Measurements from ENCODE around the gene MPPED1.

The MPPED1 gene, protein sequence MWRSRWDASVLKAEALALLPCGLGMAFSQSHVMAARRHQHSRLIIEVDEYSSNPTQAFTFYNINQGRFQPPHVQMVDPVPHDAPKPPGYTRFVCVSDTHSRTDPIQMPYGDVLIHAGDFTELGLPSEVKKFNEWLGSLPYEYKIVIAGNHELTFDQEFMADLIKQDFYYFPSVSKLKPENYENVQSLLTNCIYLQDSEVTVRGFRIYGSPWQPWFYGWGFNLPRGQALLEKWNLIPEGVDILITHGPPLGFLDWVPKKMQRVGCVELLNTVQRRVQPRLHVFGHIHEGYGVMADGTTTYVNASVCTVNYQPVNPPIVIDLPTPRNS

DNA sequence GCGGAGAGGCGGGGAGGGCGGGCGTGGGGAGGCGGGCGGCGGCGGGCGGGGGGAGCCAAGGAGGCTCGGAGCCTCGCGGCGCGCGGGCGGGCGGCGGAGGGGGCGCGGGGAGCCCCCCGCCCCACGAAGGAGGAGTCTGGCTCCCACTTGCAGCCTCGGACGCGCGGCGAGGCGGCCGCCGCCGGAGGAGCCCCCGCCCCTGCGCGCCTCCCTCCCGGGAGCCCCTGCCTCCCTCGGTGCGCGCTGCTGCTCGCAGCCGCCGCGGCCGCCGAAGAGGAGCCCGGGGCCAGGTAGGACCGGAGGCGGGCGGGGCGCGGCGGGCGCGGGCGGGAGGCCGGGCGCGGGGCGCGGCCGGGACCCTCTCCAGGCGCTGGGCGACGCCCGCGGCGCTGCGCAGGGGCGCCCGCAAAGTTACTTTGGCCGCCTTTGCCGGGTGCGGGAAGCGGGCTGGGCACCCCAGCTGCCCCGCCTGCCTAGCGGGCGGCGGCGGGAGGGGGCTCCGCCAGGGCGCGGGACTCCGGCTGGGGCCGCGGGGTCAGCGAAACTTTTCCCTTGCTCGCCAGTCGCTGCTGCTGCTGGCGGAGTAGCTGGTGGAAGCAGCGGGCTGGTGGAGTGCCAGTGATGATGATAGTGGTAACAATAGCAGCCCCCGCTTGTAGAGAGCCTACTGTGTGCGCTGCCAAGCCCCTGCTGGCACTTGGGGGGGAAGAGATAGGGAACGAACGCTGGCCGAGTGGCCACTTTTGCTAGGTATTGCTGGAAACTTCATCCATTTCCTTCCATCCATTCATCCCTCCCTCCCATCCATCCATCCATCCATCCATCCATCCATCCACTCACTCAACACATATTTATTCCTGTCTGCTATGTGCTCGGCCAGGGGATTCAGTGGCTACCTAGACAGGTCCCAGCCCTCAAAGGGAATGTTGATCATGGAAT lies at the start of gene MPPED1:
MPPED1 (plus strand) TSS at position 146 of the 939 bp plus-strand sequence. CDS start 12,972 bp downstream, outside the sequence.
- no peak for DNase-seq

DNA sequence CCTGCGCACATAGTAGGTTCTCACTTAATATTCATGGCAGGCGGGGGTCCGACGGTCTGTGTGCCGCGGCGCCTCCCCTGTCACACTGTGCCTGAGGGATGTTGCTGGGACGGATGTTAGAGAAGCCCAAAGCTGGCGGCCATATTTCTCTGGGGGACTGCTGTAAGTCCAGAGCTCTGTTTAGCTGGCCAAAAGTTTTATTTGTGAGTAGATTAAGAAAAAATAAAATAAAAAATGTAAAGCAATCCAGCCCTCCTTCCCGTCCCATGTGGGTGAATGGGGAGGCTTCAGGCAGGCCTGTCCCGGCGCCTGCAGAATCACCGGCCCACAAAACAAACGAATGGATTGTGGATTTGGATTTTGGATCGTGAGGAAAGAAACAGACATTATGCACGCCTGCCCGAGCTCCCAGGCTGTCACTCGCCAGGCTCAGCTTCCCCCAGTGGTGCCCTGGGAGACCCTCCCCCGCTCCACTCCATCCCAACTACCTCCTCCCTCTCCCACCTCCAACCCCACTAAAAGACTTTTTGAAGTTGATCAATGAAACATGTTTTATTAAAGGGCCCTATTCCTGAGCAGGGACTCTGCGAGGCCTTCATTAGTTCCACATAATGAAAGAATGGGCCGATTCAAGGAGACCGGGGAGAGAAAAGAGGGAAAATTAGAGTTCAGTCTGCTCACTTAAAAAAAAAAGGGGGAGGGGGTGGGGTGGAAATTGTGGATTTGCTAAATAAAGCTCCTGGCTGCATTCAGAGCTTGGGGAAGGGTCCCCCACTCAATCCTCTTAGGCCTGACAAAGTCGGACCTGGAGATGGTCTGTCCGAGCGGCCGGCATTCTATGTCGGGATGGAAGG lies 48.3 kb upstream of the MPPED1 start:
- DNase-seq: no peak

DNA sequence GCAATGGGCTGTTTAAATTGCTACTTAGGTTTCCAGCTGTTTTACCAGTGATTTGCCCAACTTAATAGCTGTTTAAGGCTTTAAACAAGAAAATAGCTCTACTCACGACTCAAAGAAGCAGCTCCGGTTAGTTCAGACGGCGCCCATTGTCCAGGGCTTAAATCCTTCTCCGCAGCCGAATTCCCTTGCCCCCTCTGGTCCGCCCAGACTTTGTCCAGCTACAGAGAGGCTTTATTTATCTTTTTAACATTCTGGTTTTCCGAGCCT lies 47.7 kb upstream of the MPPED1 start:
- no peak for DNase-seq

DNA sequence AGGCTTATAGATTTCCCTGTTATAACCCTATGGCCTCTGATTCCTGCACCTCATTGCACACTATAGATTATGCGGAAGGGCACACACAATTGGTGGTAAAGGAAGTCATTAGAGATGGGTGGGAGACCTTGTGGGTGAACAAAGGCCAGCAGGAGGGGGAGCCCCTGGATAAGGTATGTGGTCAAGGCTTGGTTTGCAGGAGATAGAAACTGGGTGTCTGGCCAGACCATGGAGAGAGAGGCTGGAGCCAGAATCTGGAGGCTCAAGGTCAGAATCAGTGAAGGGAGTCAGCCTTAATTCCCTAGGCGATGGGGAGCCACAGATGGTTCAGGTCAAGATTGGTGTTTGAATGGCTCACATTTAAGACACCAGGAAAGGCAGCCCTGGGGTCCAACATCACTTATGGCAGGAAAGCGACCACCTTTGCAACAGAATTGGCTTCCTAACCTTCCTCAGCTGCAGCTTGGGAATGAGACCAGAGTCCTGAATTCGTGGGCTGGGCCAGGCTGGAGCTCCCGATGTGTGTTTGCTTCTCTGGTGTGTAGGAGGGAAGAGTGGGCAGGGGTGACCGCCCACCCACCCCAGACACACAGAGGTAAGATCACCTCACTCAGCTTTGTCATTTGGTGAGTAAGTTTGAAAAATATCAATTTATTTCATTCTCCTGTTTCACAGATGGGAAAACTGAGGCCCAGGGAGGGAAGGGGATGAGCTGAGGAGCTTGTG lies 45.9 kb upstream of the MPPED1 start:
- no peak for DNase-seq

DNA sequence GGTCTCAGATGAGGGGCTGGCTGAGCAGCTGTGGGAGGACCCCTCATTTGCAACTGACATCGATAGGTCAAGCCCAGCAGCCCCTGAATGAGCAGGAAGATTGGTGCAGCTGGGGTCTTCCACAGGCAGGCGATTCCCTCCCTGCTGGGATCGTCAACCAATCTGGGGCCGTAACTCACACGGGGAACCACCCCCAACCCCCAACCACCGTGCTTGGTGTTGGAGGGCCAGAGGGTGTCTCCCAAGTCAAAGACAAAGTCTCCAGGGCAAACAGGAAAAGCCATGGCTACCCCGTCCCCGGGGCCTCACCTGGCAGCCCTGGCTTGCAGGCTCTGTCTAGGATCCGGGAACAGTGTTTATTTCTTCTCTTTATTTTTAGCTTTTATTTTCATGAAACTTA lies 41.8 kb upstream of the MPPED1 start:
- no peak for DNase-seq

DNA sequence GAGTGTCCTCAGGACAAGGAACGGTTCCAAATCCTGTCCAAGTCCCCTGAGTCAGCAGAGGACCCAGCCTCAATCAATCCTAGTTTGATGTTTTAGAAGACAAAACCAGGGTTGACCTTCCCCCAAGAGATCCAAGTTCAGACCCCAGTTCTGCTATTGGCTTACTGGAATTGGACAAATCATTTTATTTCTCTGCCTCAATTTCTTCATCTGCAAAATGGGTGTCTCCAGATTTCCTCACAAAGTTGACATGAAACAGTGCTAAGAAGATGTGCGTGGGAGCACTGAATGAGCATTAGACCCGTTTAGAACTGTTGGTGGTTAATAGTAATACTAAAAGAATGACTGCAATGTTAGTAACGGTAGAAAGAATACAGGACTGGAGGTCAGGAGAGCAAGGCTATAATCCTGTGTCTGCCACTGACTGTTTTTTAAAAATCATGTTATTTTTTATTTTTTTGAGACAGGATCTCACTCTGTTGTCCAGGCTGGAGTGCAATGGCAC lies 35.8 kb upstream of the MPPED1 start:
- DNase-seq: no peak

DNA sequence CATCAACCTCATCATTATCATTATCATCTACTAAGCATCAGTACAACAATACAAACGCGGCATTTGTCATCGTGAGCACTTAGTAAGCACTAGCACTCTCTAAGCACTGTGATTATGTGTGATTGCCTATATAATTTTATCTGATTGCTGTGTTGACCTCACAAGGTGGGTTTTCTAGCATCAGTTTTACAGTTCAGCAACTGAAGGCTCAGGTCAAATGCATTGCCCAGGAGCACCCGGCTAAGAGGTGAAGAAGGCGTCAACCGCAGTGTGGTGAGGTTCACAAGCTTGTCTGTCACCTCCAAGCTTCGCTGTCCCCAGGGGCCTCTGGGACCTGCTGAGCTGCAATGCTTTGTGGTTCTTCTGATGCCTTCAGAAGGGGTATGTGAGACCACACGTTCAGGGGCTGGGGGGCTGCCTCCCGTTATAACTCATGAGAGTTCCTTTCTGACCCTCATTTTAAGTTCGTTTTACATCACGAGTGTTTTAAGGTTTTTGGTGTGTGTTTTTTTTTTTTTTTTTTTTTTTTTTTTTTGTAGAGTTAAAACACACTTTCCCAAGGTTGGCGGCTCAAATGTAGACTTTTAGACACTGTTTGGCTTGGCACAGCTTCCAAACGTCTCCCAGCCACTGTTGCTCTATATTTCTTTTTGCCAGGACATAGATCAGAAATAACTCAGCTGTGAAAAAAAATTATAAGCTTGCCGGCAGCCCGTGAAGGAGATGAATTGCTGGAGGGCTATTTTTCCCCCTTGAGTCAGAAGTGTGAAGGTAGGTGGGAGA lies 34.9 kb upstream of the MPPED1 start:
- DNase-seq: no peak

DNA sequence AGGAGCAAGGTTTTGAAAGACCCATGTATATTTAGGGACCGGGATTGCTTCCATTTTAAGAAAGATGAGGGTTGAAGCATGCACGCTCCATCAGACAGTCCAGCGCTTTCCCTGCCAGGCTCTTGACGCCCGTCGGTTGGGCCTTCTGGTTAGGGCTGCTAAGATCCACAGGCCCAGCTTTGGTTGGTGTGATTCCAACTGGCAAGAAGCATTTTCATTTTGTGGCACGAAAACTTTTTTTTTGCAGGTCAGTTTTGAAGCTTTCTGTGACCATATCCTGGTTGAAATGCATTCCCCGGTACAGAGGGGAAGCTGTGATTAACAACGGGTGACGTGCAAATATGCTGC lies 34.3 kb upstream of the MPPED1 start:
- no peak for DNase-seq

DNA sequence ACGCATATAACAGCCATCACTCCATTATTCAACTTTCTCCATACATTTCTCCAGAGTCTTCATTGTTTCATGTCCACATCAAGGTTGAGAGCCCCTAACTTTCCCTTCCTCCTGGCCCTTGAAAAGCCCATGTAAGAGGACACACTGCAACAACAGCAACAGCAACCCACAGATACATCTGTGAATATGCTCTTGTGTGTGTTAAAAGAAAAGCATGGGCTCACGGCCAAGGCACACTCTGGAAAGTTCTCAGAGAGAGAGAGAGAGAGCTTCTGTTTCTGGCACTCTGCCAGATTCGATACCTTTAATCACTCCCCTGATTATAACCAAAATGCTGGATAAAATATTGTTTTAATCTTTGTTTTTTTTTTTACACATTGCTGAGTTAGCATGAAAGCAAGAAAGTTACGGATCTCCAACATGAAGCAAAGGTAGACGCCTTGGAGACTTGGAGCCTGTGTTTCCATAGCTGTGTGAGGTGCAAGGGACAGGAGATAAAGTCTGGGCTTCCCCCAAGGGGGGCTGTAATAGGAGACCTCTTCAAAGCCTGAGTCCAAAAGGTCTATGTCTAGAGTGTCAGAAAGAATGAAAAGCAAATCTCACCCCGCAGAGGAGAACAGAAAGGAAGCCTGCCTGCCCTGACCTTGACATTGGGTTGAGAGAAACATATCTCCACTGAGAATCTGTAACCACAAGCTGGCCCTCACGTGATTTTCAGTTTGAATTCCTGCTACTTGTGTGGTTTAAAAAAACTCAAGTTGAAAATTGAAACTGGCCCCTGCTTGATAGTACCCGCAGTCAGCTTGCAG lies 33.7 kb upstream of the MPPED1 start:
- no peak for DNase-seq

DNA sequence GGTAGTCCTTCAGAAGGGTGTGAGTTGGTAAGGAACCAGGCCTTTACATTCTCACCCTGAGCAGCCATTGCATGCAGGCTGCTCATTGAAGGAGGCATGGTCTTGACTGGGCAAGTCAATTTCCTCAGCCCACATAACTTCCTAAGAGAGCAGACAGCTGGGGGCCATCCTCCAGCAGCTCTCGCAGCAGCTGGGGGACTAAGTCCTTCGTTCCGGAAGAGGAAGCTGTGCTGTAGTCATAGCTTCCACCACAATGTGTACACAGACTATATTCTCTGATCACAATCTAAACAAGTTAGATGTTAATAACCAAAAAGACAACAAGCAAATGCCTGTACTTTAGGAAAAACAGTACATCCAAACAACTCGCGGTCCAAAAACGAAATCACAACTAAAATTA lies 30.1 kb upstream of the MPPED1 start:
- no peak for DNase-seq

DNA sequence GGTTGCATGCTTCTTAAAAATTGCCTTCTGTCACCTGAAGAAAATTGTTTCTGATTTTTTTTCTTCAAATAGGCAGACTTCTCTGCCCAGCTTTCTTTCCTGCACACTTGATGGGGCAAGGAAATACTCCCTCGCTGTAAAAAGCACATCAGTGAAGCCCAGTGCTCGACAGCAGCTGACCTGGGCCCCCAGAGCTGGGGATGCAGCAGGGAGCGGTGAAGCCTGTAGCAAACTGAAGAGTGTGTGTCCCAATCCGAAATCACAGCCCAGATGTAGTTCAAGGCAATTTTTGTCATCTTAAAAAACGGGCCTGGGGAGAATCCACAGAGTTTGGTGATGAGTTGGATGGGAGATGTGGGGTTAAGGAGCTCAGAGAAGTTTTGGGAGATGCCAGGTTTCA lies 27.0 kb upstream of the MPPED1 start:
- DNase-seq: no peak

DNA sequence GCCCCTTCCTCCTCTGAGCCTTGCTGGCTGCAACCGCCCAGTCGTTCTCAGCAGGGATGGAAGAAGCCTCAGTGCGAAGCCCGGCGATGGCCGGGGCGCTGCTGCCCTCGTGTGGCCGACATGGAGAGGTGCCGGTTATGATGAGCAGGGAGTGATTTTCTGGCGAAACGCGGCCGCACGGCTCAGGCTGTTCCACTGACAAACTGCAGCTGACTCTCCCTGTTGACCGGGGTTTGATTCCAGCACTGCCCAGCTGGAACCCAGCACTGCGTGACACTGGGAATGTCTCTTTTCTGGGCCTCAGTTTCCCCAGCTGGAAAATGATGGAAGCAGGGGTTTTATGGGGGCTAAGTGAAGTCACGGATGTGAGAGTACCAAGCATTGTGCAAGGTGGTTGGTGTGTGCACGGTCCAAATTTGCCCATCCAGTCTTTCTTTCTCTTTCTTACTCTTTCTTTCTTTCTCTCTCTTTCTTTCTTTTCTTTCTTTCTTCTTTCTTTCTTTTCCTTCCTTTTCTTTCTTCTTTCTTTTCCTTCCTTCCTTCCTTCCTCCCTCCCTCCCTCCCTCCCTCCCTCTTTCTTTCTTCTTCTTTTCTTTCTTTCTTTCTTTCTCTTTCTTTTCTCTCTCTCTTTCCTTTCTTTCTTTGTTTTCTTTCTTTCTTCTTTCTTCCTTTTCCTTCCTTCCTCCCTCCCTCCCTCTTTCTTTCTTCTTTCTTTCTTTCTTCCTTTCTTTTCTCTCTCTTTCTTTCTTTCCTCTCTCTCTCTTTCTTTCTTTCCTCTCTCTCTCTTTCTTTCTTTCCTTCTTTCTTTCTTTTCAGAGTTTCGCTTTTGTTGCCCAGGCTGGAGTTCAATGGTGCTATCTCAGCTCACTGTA lies 25.8 kb upstream of the MPPED1 start:
- DNase-seq: no peak

DNA sequence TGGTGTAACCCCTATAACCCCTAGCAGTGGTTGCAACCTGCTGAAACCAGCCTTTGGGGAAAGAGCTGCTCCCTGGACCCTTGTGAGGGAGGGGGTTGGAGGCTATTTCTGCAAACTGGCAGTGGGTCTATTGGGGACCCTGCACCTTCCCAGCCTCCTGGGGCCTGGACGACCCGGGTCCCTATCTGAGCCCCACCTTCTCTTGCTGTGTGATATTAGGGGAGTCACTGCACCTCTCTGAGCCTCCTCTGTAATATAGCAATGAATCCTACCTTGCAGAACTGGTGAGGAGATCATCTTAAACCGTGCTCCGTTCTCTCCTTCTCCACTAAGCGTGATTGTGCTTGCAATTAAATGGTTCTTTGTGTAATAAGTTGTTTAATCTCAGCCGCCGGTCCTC lies 24.0 kb upstream of the MPPED1 start:
- no peak for DNase-seq

DNA sequence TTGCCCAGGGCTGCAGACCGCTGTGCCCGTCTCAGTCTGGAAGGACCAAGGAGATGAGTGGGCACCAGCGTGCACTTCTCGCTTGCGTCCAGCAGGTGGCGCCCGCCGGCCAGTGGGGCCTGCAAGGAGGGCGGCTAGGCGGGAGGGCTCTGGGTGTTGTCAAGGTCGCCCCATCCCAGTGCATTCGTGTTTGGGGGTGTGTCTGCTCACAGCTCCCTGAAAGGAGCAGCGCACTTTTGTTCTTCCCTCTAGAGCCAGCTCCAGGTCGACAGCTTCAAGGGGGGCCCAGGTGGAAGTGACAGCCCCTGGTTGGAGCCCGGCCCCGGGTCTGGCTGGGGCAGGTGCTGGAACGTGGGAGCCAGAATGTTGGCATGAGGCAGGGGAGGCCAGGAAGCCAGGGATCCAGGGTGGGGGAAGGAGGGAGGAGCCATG lies 23.4 kb upstream of the MPPED1 start:
- no peak for DNase-seq

DNA sequence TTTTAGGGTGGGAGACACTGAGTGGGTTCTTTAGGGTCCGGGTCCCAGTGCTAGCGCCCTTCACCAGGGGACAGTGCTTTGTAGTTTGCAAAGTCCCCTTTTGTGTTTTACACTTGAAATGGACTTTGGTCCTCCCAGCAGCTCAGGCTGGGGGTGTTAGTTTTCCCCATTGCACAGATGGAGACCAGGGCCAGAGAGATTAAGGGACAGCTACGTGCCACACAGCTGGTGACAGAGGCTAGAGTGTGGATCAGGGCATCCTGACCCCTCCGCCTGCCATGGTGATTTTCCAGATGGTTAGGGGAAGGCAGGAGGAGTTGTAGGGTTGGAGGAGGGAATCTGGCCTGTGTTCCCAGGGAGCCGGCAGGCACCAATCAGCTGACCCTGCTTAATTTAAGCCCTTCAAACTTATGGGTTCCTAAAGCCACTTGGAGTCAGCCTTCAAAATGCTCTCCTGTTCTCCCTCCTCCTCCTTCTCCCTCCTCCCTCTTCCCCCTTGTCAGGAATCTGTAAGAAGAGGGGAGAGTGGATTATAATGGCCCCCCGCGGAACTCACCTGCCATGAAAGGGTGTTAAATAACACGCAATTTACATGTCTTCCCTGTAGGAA lies 22.5 kb upstream of the MPPED1 start:
- DNase-seq: no peak

DNA sequence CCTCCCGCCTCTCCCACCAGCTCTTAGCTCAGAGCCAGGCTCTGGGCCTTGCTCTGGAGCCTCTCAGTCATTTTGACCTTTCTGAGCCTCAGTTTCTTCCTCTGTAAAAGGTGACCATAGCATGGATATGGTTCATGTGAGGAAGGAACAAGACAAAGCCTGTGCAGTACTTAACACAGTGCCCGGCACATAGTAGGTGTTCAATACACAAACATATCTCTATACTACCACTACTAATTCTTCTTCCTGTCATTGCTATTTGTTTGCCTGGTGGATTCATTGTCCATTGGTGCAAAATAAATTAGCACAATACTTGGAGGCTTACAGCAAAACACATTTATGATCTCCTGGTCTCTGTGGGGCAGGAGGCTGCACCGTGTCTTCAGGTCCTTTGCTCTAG lies 21.6 kb upstream of the MPPED1 start:
- no peak for DNase-seq

DNA sequence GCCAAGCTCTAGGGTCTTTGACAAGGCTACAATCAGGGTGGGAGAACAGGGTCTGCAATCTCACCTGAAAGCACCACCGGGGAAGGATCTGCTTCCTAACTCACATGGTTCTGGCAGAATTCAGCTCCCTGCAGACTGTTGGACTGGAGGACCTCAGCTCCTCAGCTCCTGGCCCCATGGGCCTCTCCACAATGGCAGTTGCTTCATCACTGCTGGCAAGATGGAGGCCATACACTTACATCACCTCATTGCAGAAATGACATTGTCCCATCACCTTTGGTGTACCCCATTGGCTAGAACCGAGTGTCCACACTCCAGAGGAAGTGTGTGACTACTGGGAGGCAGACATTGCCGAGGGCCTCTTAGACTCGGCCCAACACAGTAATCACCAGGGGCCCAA lies 20.9 kb upstream of the MPPED1 start:
- DNase-seq: no peak

DNA sequence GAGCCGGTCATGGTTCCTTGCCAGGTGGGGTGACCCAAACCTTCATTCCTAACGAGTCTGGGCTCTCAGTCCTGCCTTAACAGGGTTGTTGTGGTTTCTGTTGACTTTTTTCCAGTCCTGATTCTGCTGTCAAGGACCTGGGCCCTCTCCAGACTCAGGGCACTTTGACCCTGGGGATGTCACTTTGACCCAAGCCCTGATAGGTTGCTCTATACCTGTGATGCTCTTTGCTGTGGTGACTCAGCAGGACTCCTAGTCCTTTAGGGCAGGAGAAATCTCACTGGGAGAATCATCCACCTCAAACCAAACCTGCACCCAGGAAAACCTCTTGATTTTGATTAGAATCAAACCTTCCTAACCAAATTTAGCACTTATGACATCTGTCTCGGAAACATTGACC lies 20.5 kb upstream of the MPPED1 start:
- no peak for DNase-seq

DNA sequence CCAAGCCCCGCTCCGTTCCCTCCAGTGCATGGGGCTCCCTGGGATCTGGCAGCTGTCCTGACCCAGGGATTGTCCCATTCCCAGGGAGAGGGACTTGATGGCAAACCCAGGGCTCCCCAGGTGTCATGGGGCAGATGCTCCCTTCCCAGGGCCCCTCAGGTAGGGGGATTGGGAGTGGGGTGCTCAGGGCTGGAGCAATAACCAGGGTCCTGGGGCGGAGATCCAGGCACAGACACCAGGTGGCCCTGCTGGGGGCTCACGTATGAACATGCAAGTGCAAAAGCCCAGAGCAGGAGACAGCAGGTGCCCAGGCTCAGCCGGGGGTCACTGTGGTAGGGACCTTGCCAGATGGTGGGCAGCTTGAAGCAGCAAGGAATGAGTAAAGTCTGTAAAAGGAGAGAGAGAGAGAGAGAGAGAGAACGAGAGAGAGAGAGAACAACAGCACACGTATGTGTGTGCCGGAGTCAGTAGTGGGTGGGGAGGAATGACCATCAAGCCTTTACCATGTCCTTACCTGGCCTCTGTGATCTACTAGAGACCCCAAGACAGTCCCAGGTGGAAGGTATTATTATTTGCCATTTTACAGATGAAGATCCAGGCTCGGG lies 19.3 kb upstream of the MPPED1 start:
- no peak for DNase-seq

Data from cortex of kidney (tissue), 1 donor.